Cardiac fibroblast (primary cell): Measurements from ENCODE around the gene KCNMB2.

Experiments used
- DNase-seq, 2 donors: peaks; one replicate each; pipeline versions ENCODE4 v3.0.0 to v3.0.0-alpha.2; 2010; ENCODE audit warnings: low read depth in 2 of 2
- H3K4me3 ChIP-seq, 2 donors: replicated peaks in 1 of 2; 1 replicate in 1 of 2; 2 replicates in 1 of 2; pipeline ENCODE4 v1.5.1; 2011; ENCODE audit warnings: low read depth in 2 of 2, low read length in 2 of 2, mild to moderate bottlenecking in 2 of 2, moderate library complexity in 1 of 2
- TF ChIP-seq, protein P1 (sequence below): IDR thresholded peaks from one replicate; pipeline ENCODE4 v1.5.1; 2011; ENCODE audit warnings: low read depth, mild to moderate bottlenecking, low read length, inconsistent platforms

Gene KCNMB2

DNA sequence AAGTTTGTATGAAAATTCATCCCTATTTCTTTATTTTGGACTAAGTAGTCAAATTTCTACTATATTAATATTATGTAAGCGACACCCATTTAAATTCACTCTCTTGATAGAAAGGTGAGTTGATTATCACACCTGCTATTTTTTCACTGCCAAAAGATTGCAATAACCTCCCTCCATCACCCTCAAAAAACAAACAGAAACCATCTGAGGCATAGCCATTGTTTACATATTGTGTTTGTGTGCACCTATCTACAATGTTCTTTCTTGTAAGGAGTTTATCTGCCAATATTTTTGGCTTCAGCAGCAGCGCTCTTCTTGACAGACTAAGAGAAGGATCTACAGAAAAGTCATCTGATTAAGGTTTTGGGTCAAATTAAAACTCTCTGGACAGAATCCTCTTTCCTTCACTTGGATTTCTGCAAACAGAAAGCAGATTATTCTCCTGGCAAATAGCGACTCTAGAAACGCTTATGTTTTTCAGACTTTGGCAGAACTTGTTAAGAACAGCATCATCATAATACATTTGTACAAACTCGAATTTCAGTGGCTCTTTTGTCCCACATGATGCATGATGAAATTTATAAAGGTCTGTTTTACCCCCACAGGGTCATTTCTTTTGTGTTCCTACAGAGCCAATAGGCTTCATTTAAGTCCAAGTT, 48.6 kb downstream of the KCNMB2 start:
- DNase-seq: no peak
- TF ChIP-seq, protein P1, sequence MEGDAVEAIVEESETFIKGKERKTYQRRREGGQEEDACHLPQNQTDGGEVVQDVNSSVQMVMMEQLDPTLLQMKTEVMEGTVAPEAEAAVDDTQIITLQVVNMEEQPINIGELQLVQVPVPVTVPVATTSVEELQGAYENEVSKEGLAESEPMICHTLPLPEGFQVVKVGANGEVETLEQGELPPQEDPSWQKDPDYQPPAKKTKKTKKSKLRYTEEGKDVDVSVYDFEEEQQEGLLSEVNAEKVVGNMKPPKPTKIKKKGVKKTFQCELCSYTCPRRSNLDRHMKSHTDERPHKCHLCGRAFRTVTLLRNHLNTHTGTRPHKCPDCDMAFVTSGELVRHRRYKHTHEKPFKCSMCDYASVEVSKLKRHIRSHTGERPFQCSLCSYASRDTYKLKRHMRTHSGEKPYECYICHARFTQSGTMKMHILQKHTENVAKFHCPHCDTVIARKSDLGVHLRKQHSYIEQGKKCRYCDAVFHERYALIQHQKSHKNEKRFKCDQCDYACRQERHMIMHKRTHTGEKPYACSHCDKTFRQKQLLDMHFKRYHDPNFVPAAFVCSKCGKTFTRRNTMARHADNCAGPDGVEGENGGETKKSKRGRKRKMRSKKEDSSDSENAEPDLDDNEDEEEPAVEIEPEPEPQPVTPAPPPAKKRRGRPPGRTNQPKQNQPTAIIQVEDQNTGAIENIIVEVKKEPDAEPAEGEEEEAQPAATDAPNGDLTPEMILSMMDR: no peak

DNA sequence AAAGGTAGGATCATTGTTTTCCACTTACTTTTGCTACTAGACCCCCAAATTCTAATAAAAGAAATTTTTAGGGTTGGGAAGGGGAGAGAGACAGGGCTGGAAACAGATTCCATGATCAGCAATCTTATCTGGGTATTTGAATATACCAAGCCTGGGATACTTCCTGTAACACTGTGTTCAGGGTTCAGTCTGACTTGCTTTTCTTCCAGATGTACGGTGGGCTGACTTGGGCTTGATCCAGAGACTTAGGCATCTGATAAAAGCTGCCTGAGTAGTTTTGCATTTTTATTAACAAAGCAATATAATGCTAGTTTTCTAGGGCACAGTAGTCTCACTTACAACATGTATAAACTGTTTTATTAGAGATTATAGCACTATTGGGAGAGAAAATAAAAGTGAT, 49.2 kb downstream of the KCNMB2 start:
- no peak for DNase-seq
- no peak overlapping the region for H3K4me3 ChIP-seq
- TF ChIP-seq, protein P1: no peak

More for the DNA sequence above, 48.6 kb downstream of the KCNMB2 start:
- no peak overlapping the region for H3K4me3 ChIP-seq

DNA sequence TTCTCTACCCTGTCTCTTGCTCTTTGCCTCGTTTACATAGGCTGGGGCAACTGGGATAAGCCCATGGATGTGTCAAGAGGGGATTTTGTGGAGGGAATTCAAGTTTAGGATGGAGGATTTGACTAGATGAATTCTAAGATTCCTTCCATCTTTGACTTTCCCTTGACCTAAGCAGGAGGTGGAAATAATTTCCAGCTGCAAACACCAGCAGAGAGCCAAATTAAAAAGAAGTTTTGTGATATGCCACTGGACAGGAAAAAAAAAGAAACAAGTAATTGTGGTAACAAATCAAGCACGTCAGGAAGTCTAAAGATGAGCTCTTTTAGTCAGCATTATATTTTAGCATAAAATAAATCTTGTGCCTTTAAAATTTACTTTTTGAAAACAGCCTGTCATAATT, 49.8 kb downstream of the KCNMB2 start:
- no peak overlapping the region for H3K4me3 ChIP-seq
- DNase-seq: no peak
- TF ChIP-seq, protein P1: no peak

DNA sequence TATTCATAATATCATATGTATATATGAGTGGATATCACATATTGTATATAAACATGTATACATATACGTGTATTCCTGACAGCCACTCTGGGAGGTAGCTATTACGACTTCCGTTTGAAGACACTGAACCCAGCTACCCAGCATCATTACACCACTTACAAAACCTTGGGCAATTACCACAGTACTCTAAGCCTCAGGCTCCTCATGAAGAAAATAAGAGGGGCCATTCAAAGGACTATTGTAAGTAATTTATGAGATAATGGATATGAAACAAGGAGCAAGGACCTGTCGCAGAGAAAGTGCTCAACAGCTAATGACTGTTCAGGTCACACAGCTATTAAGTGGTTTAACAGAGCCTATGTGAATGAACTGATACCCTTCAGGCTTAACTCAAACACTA, 52.4 kb downstream of the KCNMB2 start:
- no peak overlapping the region for H3K4me3 ChIP-seq
- TF ChIP-seq, protein P1: no peak
- DNase-seq: no peak

DNA sequence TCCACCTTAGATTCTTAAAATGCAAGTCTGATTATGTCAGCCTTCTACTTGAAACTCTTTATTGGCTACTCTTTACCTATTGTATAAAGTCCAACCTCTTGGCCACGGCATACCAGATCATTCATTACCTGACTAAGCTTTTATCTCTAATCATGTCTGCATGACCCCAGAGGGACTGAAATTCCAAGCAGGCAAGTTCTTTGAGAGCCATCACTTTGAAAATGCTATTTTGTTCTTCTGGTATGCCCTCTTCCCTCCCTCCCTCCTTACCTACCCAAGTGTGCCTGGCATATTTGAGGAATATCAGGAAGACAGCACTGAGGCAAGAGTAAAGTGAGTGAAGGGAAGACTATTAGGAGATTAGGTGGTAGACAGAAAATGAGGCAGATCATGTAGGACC, 57.5 kb downstream of the KCNMB2 start:
- no peak for DNase-seq
- H3K4me3 ChIP-seq: no peak overlapping the region
- TF ChIP-seq, protein P1: no peak

DNA sequence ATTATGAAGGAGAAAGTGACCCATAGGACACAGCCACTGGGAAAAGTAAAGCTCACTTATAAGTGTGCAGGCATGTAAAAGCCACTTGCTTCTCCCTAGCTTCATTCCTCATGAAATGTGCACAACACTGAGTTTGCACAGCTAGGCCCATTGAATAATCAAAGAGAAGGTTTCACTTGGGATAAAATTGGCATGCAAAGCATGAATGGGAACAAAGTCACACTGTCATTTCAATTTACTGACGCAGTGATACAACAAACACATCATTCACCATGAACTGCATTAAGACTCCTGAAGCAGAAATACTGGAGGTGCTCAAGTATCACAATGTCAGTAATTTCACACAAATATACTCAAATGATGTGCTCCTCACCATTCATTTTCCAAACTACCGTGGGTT, 61.1 kb downstream of the KCNMB2 start:
- DNase-seq: no peak
- TF ChIP-seq, protein P1: no peak
- H3K4me3 ChIP-seq: no peak overlapping the region

DNA sequence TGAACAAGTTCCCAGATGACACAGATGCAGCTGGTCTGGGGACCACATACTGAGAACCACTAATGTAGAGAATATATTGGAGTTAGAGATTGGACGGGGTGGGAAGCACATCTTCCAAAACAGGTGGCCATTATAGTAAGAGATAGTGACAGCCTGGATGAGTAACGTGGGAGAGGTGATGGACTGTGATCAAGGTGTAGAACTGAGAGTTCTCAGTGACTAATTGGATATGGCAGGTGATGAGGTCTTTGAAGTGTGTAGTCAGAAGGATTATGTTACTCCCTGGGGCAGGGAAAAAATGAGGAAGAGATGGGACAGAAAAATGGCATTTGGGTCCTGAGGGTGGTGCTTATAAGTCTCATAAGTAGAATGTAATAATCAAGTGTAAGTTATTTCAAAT, 66.6 kb downstream of the KCNMB2 start:
- TF ChIP-seq, protein P1: no peak
- no peak for DNase-seq
- H3K4me3 ChIP-seq: no peak overlapping the region
